VCaP (cell line): ENCODE measurements around the gene ACTA1.

Source experiments
- H3K27ac ChIP-seq: fragments of 450-650 bp; 2 replicates; pipeline ENCODE4 v1.5.1; 2017
- CTCF ChIP-seq: fragments of 450-650 bp; conservative IDR thresholded peaks from 2 replicates; pipeline ENCODE4 v1.5.1; 2017; ENCODE audit warnings: mild to moderate bottlenecking, moderate library complexity

ACTA1 gene

GRCh38 chr1:229438021-229438420 lies 4.1 kb upstream of the ACTA1 start:
- no peak for TF ChIP-seq CTCF
- H3K27ac ChIP-seq, result no peak overlapping the region

- H3K27ac ChIP-seq, result no peak overlapping the region
- no peak for TF ChIP-seq CTCF
Measured at GRCh38 chr1:229437443-229437842, 3.5 kb upstream of the ACTA1 start.

GRCh38 chr1:229436201-229436600 lies 2.3 kb upstream of the ACTA1 start:
- TF ChIP-seq CTCF, result no peak
- no peak overlapping the region for H3K27ac ChIP-seq

- no peak overlapping the region for H3K27ac ChIP-seq
- no peak for TF ChIP-seq CTCF
Measured at GRCh38 chr1:229434641-229435051, 752 bp upstream of the ACTA1 start.

- TF ChIP-seq CTCF, result no peak
- H3K27ac ChIP-seq, result no peak overlapping the region
Measured at GRCh38 chr1:229433364-229434004, 410 bp downstream of the ACTA1 start.

GRCh38 chr1:229432905-229433304 lies 989 bp downstream of the ACTA1 start:
- TF ChIP-seq CTCF, result no peak

GRCh38 chr1:229432116-229432461 lies 1.8 kb downstream of the ACTA1 start:
- no peak overlapping the region for H3K27ac ChIP-seq
- no peak for TF ChIP-seq CTCF

More at GRCh38 chr1:229432905-229433304, 989 bp downstream of the ACTA1 start:
- H3K27ac ChIP-seq, result no peak overlapping the region
